MCF 10A (cell line): ENCODE results near the gene DDN. TPM values are rescaled to one million over a fixed set of nuclear protein-coding genes. Genes with fewer than 3 reads are reported as not detected.

ENCODE experiments used
- BruUV-seq: library from RNA; stranded (reverse); fragments of 400-500 nt; replicated peaks from 2 replicates; lab custom pipeline; 2021; lab: Mats Ljungman, UMichigan
- CTCF ChIA-PET: fragments of 300-600 bp; sonication (Branson Sonifier 250); formaldehyde crosslinking; extraction: SDS; loops from one replicate; lab custom pipeline; 2021; ENCODE audit warnings: antibody characterized with exemption, inconsistent platforms; lab: Yijun Ruan, JAX
- POLR2A ChIA-PET: fragments of 300-600, 350-650 bp; sonication (Branson Sonifier 250); formaldehyde crosslinking; extraction: SDS; loops from one replicate; lab custom pipeline; 2020; ENCODE audit warnings: antibody characterized with exemption, inconsistent platforms; lab: Yijun Ruan, JAX
- DNase-seq: peaks from one replicate; pipeline ENCODE4 v3.0.0-alpha.2; 2018; ENCODE audit not compliant: unreplicated experiment
- H3K27ac Mint-ChIP-seq: one replicate; pipeline ENCODE4 v1.8.0; 2022; ENCODE audit warnings: mild to moderate bottlenecking, low read depth, mixed read lengths; ENCODE audit not compliant: unreplicated experiment
- H3K27me3 Mint-ChIP-seq: one replicate; pipeline ENCODE4 v1.8.0; 2022; ENCODE audit warnings: mixed read lengths; ENCODE audit not compliant: insufficient read depth, unreplicated experiment
- H3K36me3 Mint-ChIP-seq: one replicate; pipeline ENCODE4 v1.8.0; 2022; ENCODE audit warnings: mild to moderate bottlenecking, moderate library complexity, mixed read lengths; ENCODE audit not compliant: insufficient read depth, unreplicated experiment
- H3K4me1 Mint-ChIP-seq: one replicate; pipeline ENCODE4 v1.8.0; 2022; ENCODE audit warnings: mixed read lengths; ENCODE audit not compliant: insufficient read depth, unreplicated experiment
- H3K4me3 Mint-ChIP-seq: one replicate; pipeline ENCODE4 v1.8.0; 2022; ENCODE audit warnings: mild to moderate bottlenecking, moderate library complexity, mixed read lengths; ENCODE audit not compliant: unreplicated experiment
- H3K9me3 Mint-ChIP-seq: one replicate; pipeline ENCODE4 v1.8.0; 2022; ENCODE audit warnings: mixed read lengths; ENCODE audit not compliant: unreplicated experiment
- CTCF ChIP-seq: fragments of 200-600 bp; IDR thresholded peaks from one replicate; pipeline ENCODE4 v1.8.0; 2022; ENCODE audit warnings: antibody characterized with exemption, mild to moderate bottlenecking; ENCODE audit not compliant: unreplicated experiment
- intact Hi-C: fragments of 100-400 bp; cut with micrococcal nuclease; formaldehyde crosslinking; loops from 2 replicates; pipeline ENCODE4 v1.14.1; 2022
- total RNA-seq: library from RNA; stranded (reverse); gene quantifications from 2 replicates; pipeline ENCODE4 v1.2.3, GENCODE V29; 2022

The DDN gene
- total RNA-seq, 1 experiment from 2014 or later: 0.28 TPM

- Mint-ChIP-seq H3K27ac (no peak overlapping the region), H3K27me3 (no peaks in the 10 kb centered on the region), H3K36me3 (peaks cover 75% of the 10 kb centered on the region), H3K9me3 (no peaks in the 10 kb centered on the region), H3K4me3 (no peak overlapping the region), H3K4me1 (no peaks in the 10 kb centered on the region)
- POLR2A ChIA-PET: interaction anchor here (1.3 kb wide), 1 partner anchor 10 kb away, joined by 3 read pairs; no protein-coding TSS in a partner anchor
- intact Hi-C loops: no loop called here
- TF ChIP-seq CTCF: no peak
- TSS peak; percentile 3 for BruUV-seq
- DNase-seq: no peak
- CTCF ChIA-PET: interaction anchor here (0.6 kb wide), 1 partner anchor 51 kb away, joined by 3 read pairs; no protein-coding TSS in a partner anchor
These were observed 42.1 kb upstream of the DDN start for GRCh38 chr12:49041036-49041880.

GRCh38 chr12:49040364-49040855 lies 41.2 kb upstream of the DDN start:
- CTCF ChIA-PET: interaction anchor here (0.6 to 0.7 kb wide), 3 partner anchors 10 to 80 kb away, joined by 3 read pairs; no protein-coding TSS in a partner anchor
- Mint-ChIP-seq H3K4me1 (no peaks in the 10 kb centered on the region), H3K27me3 (no peaks in the 10 kb centered on the region), H3K9me3 (no peaks in the 10 kb centered on the region), H3K4me3 (no peak overlapping the region), H3K27ac (peak overlapping the region; percentile 83), H3K36me3 (peaks cover 75% of the 10 kb centered on the region)
- intact Hi-C loops: no loop called here
- POLR2A ChIA-PET: no interaction called here
- DNase-seq: no peak
- no peak for TF ChIP-seq CTCF
- no TSS peak for BruUV-seq

- H3K9me3 Mint-ChIP-seq: no peaks in the 10 kb centered on the region
- CTCF ChIA-PET: interaction anchor here (0.6 to 0.7 kb wide), 2 partner anchors 81 to 225 kb away, joined by 3 read pairs; no protein-coding TSS in a partner anchor
- H3K4me3 Mint-ChIP-seq: no peak overlapping the region
- no peaks in the 10 kb centered on the region for H3K4me1 Mint-ChIP-seq
- intact Hi-C loops: no loop called here
- H3K36me3 Mint-ChIP-seq: peaks cover 76% of the 10 kb centered on the region
- peak overlapping the region; percentile 83 for H3K27ac Mint-ChIP-seq
- BruUV-seq: no TSS peak
- no peak for DNase-seq
- TF ChIP-seq CTCF: no peak
- POLR2A ChIA-PET: no interaction called here
- no peaks in the 10 kb centered on the region for H3K27me3 Mint-ChIP-seq
These were observed 40.5 kb upstream of the DDN start for GRCh38 chr12:49039421-49040363.
